ENCODE results near the gene GLDN. TPM values are rescaled to one million over a fixed set of nuclear protein-coding genes. Genes with fewer than 3 reads are reported as not detected.

Gene GLDN
- total RNA-seq, 1 experiment from 2014 or later: 1.3 TPM

DNA sequence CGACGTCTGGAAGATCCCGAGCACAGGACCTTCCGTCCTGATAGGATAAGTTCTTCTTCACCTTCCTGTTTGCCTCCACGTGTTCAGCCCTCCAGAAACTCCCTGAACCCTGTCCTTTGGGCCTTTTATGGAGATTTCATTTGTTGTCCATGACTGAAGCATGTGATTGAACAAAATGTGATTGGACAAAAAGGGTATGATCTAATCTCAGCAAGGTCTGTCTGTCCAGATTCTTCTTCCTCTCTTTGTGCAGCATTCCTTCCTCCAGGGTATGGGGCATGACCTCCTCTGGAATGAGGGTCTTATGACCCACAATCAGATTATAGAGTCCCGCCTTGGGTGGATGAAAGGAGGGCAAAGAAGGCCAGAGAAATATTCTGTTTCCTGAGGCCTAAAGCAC, 3.0 kb upstream of the GLDN start, which contains the start of gene CYP19A1:
Gene CYP19A1, minus strand, starts transcription at position 101 of the 400 bp plus-strand sequence. CDS start 95,684 bp downstream, outside the sequence.
- Histone ChIP-seq H2BK20ac (ENCODE audit: low read depth, low read length, poor library complexity, severe bottlenecking) (no peak within 1 kb of the TSS), H2BK12ac (ENCODE audit: insufficient read length, low read depth, low read length) (no peak within 1 kb of the TSS), H2BK120ac (ENCODE audit: low read depth, low read length, poor library complexity, severe bottlenecking) (no peak within 1 kb of the TSS), H3T11ph (ENCODE audit: low read length) (no peak within 1 kb of the TSS), H3K56ac (ENCODE audit: insufficient read length, low read depth, low read length) (no peak within 1 kb of the TSS), H4K91ac (ENCODE audit: insufficient read length, low read depth, low read length) (no peak within 1 kb of the TSS), H3K9ac (ENCODE audit: extremely low read depth, insufficient read length, low read length) (no peak within 1 kb of the TSS), H3K79me1 (ENCODE audit: insufficient read depth, low read depth, low read length, poor library complexity, severe bottlenecking) (no peaks in the 10 kb centered on the region), H3K14ac (ENCODE audit: insufficient read depth, low read length) (no peak within 1 kb of the TSS; the same call in 1 of the 2 replicates), H2AK5ac (ENCODE audit: insufficient read length, low read length) (no peak within 1 kb of the TSS), H4K8ac (replicated peaks; ENCODE audit: insufficient read length, low read depth, low read length) (no peak within 1 kb of the TSS), H3K79me2 (ENCODE audit: insufficient read depth, low read length) (no peaks in the 10 kb centered on the region), H3K18ac (ENCODE audit: insufficient read length, low read depth, low read length) (no peak within 1 kb of the TSS), H3K9me3 (ENCODE audit: control insufficient read depth, low read depth, low read length) (no peaks in the 10 kb centered on the region), H3K23ac (ENCODE audit: insufficient read length, low read depth, low read length) (no peak within 1 kb of the TSS), H3K4me1 (ENCODE audit: insufficient read depth, low read length) (no peaks in the 10 kb centered on the region), H2BK5ac (ENCODE audit: insufficient read length, low read length) (no peak within 1 kb of the TSS), H3K27ac (ENCODE audit: insufficient read length, low read depth, low read length) (no peak within 1 kb of the TSS), H3K4ac (ENCODE audit: low read depth, low read length) (no peak within 1 kb of the TSS), H3K23me2 (ENCODE audit: insufficient read length, low read depth, low read length, poor library complexity, severe bottlenecking) (peaks cover 8% of the 10 kb centered on the region), H2AFZ (ENCODE audit: low read length) (no peak within 1 kb of the TSS), H4K20me1 (ENCODE audit: control insufficient read depth, insufficient read depth, insufficient read length) (no peaks in the 10 kb centered on the region), H2BK15ac (ENCODE audit: low read depth, low read length) (no peak within 1 kb of the TSS), H4K5ac (ENCODE audit: insufficient read length, low read depth, low read length) (no peak within 1 kb of the TSS), H3K4me2 (ENCODE audit: insufficient read depth, insufficient read length, low read length) (no peak within 1 kb of the TSS), H3K27me3 (ENCODE audit: insufficient read depth, low read length) (peaks cover 21% of the 10 kb centered on the region; the same call in 1 of the 2 replicates)
- WGBS (ENCODE audit: extremely low coverage, insufficient read length, low lambda C conversion rate): no CpG with 5 or more reads among the region's 6 CpGs
- no peaks in the 10 kb centered on the region; a peak in 1 of 7 replicates for H3K36me3 Mint-ChIP-seq (ENCODE audit: insufficient read depth in 1 of 3, low read depth in 3 of 3)
- TF ChIP-seq, protein P1, sequence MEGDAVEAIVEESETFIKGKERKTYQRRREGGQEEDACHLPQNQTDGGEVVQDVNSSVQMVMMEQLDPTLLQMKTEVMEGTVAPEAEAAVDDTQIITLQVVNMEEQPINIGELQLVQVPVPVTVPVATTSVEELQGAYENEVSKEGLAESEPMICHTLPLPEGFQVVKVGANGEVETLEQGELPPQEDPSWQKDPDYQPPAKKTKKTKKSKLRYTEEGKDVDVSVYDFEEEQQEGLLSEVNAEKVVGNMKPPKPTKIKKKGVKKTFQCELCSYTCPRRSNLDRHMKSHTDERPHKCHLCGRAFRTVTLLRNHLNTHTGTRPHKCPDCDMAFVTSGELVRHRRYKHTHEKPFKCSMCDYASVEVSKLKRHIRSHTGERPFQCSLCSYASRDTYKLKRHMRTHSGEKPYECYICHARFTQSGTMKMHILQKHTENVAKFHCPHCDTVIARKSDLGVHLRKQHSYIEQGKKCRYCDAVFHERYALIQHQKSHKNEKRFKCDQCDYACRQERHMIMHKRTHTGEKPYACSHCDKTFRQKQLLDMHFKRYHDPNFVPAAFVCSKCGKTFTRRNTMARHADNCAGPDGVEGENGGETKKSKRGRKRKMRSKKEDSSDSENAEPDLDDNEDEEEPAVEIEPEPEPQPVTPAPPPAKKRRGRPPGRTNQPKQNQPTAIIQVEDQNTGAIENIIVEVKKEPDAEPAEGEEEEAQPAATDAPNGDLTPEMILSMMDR (conservative IDR thresholded peaks at IDR 0.05): no peak
- H3K9me3 Mint-ChIP-seq: peaks cover 0 to 3% of the 10 kb centered on the region in 2 experiments; a peak in 1 of 5 replicates
- peaks cover 5% of the 10 kb centered on the region in 2 experiments; a peak in 3 of 4 replicates for H3K4me1 Mint-ChIP-seq
- H3K27me3 Mint-ChIP-seq (ENCODE audit: low read depth): peaks cover 65% of the 10 kb centered on the region
- no peak within 1 kb of the TSS for H3K4me3 Mint-ChIP-seq
- H3K27ac Mint-ChIP-seq: no peak within 1 kb of the TSS
- DNase-seq: no peak
